SK-N-SH treated with all-trans-retinoic acid at 6 μM for 48 hours (cell line): ENCODE measurements around the gene MMP11.

Experiments used
- ATAC-seq: fragments of 200-7000 bp; cut with Tn5 transposase; 3 replicates; pipeline ENCODE4 v1.9.1; 2020; ENCODE audit warnings: mild to moderate bottlenecking, moderate library complexity
- CSDC2 ChIP-seq: fragments of 250-450 bp; sonication (Bioruptor Pico); IDR thresholded peaks from 2 replicates; pipeline ENCODE4 v1.5.0; 2020; ENCODE audit warnings: mild to moderate bottlenecking, moderate library complexity
- ISL1 ChIP-seq: fragments of 250-450 bp; sonication (Bioruptor Pico); IDR thresholded peaks from 2 replicates; pipeline ENCODE4 v2.1.2; 2022; ENCODE audit warnings: mild to moderate bottlenecking, moderate library complexity
- OSR1 ChIP-seq: fragments of 250-450 bp; sonication (Bioruptor Pico); IDR thresholded peaks from 2 replicates; pipeline ENCODE4 v1.8.0; 2022; ENCODE audit warnings: moderate library complexity, mild to moderate bottlenecking, inconsistent platforms
- POU6F1 ChIP-seq: fragments of 250-450 bp; sonication (Bioruptor Pico); IDR thresholded peaks from 2 replicates; pipeline ENCODE4 v1.8.0; 2021; ENCODE audit warnings: low read depth, mild to moderate bottlenecking, moderate library complexity, borderline replicate concordance
- TOX ChIP-seq: fragments of 250-450 bp; sonication (Bioruptor Pico); IDR thresholded peaks from 2 replicates; pipeline ENCODE4 v1.8.0; 2021; ENCODE audit warnings: mild to moderate bottlenecking, moderate library complexity, borderline replicate concordance
- TSHZ2 ChIP-seq: fragments of 250-450 bp; sonication (Bioruptor Pico); IDR thresholded peaks from 2 replicates; pipeline ENCODE4 v1.5.0; 2020; ENCODE audit warnings: mild to moderate bottlenecking, moderate library complexity
- ZC3H10 ChIP-seq: fragments of 250-450 bp; sonication (Bioruptor Pico); IDR thresholded peaks from 2 replicates; pipeline ENCODE4 v1.5.1; 2021; ENCODE audit warnings: mild to moderate bottlenecking, moderate library complexity
- ZNF565 ChIP-seq: fragments of 450-650 bp; formaldehyde crosslinking; conservative IDR thresholded peaks from 2 replicates; pipeline ENCODE4 v1.5.0; 2020; ENCODE audit warnings: low read depth, mild to moderate bottlenecking, moderate library complexity
- ZNF8 ChIP-seq: fragments of 450-650 bp; formaldehyde crosslinking; IDR thresholded peaks from 2 replicates; pipeline ENCODE4 v1.5.0; 2020; ENCODE audit warnings: mild to moderate bottlenecking, moderate library complexity

MMP11 gene

GRCh38 chr22:23831781-23832180, 59.1 kb downstream of the MMP11 start (continued):
- TF ChIP-seq POU6F1 (CRISPR knock-in tag), result no peak

- 0 out of 2 replicates have a peak, but pooled peaks have one; percentile 30 for TF ChIP-seq TSHZ2 (CRISPR knock-in tag)
- no peak for TF ChIP-seq ZNF565 (CRISPR knock-in tag)
- ATAC-seq, result no peak; the same call in 2 of the 3 replicates
These were observed 59.8 kb downstream of the MMP11 start for GRCh38 chr22:23832226-23833016.

GRCh38 chr22:23833017-23833751, 60.5 kb downstream of the MMP11 start:
- no peak for ATAC-seq
- TF ChIP-seq ZNF8 (CRISPR knock-in tag) (no peak), ISL1 (CRISPR knock-in tag) (no peak), OSR1 (CRISPR knock-in tag) (no peak), TOX (no peak), ZC3H10 (CRISPR knock-in tag) (no peak), CSDC2 (no peak)
- TF ChIP-seq, all 23 proteins: peak for 0
